Liver (tissue), 9 donors: ENCODE data around the gene TENM3. TPM values are rescaled to one million over a fixed set of nuclear protein-coding genes. Genes with fewer than 3 reads are reported as not detected.

Experiments
- DNase-seq: peaks from one replicate; pipeline ENCODE4 v3.0.0-alpha.2; 2017; ENCODE audit warnings: low spot score
- H3K27ac ChIP-seq, 2 donors: one replicate each; pipeline ENCODE4 v1.7.0; 2013; ENCODE audit warnings: inconsistent platforms in 2 of 2, low read length in 2 of 2, control low read depth in 1 of 2, low read depth in 1 of 2, mild to moderate bottlenecking in 1 of 2
- H3K27me3 ChIP-seq, 4 donors: one replicate each; pipeline versions ENCODE4 v1.6.1 to v1.7.0; 2013; ENCODE audit warnings: low read length in 3 of 4, inconsistent platforms in 1 of 4, mild to moderate bottlenecking in 1 of 4, moderate library complexity in 1 of 4; ENCODE audit not compliant: control insufficient read depth in 4 of 4, insufficient read depth in 4 of 4
- H3K36me3 ChIP-seq, 4 donors: one replicate each; pipeline versions ENCODE4 v1.6.1 to v1.7.0; 2013; ENCODE audit warnings: low read length in 3 of 4, mild to moderate bottlenecking in 3 of 4, low read depth in 1 of 4, moderate library complexity in 1 of 4; ENCODE audit not compliant: control insufficient read depth in 4 of 4, insufficient read depth in 3 of 4
- H3K4me1 ChIP-seq, 4 donors: one replicate each; pipeline versions ENCODE4 v1.6.1 to v1.7.0; 2013; ENCODE audit warnings: low read length in 3 of 4, mild to moderate bottlenecking in 3 of 4, moderate library complexity in 1 of 4; ENCODE audit not compliant: control insufficient read depth in 4 of 4, insufficient read depth in 4 of 4
- H3K4me3 ChIP-seq, 3 donors: one replicate each; pipeline versions ENCODE4 v1.6.1 to v1.7.0; 2013; ENCODE audit warnings: low read length in 3 of 3, control low read depth in 1 of 3, low read depth in 1 of 3, mild to moderate bottlenecking in 1 of 3
- H3K9ac ChIP-seq, 2 donors: one replicate each; pipeline ENCODE4 v1.7.0; 2013; ENCODE audit warnings: low read length in 2 of 2, mild to moderate bottlenecking in 2 of 2, moderate library complexity in 2 of 2, control low read depth in 1 of 2, low read depth in 1 of 2
- H3K9me3 ChIP-seq, 4 donors: one replicate each; pipeline versions ENCODE4 v1.6.1 to v1.7.0; 2013; ENCODE audit warnings: low read length in 3 of 4; ENCODE audit not compliant: control insufficient read depth in 4 of 4
- EGR1 ChIP-seq, 2 donors: IDR thresholded peaks; 2 replicates each; pipeline ENCODE4 v1.6.1; 2016 to 2018; ENCODE audit warnings: antibody characterized with exemption in 2 of 2, low read depth in 2 of 2
- FOXA1 ChIP-seq: IDR thresholded peaks from 2 replicates; pipeline ENCODE4 v1.6.1; 2016; ENCODE audit warnings: antibody characterized with exemption
- FOXA2 ChIP-seq: IDR thresholded peaks from 2 replicates; pipeline ENCODE4 v1.6.1; 2016; ENCODE audit warnings: antibody characterized with exemption
- GABPA ChIP-seq, 2 donors: IDR thresholded peaks in 1 of 2; conservative IDR thresholded peaks in 1 of 2; 2 replicates each; pipeline ENCODE4 v1.6.1; 2016; ENCODE audit warnings: antibody characterized with exemption in 2 of 2, mild to moderate bottlenecking in 1 of 2, moderate library complexity in 1 of 2
- HNF4A ChIP-seq, 2 donors: conservative IDR thresholded peaks; 2 replicates each; pipeline ENCODE4 v1.6.1; 2016; ENCODE audit warnings: antibody characterized with exemption in 2 of 2, mild to moderate bottlenecking in 2 of 2
- HNF4G ChIP-seq: IDR thresholded peaks from 2 replicates; pipeline ENCODE4 v1.6.1; 2016; ENCODE audit warnings: antibody characterized with exemption
- JUND ChIP-seq, 2 donors: IDR thresholded peaks; 2 replicates each; pipeline ENCODE4 v1.6.1; 2016; ENCODE audit warnings: antibody characterized with exemption in 2 of 2
- NR2F2 ChIP-seq: IDR thresholded peaks from 2 replicates; pipeline ENCODE4 v1.6.1; 2016; ENCODE audit warnings: antibody characterized with exemption
- RAD21 ChIP-seq, 2 donors: IDR thresholded peaks; 2 replicates each; pipeline ENCODE4 v1.6.1; 2016; ENCODE audit warnings: antibody characterized with exemption in 2 of 2, mild to moderate bottlenecking in 2 of 2
- RXRA ChIP-seq, 2 donors: IDR thresholded peaks; 2 replicates each; pipeline ENCODE4 v1.6.1; 2017 to 2018; ENCODE audit warnings: antibody characterized with exemption in 2 of 2, mild to moderate bottlenecking in 1 of 2
- SP1 ChIP-seq: IDR thresholded peaks from 2 replicates; pipeline ENCODE4 v1.6.1; 2018; ENCODE audit warnings: antibody characterized with exemption, mild to moderate bottlenecking
- TAF1 ChIP-seq: conservative IDR thresholded peaks from 2 replicates; pipeline ENCODE4 v1.6.1; 2016; ENCODE audit warnings: antibody characterized with exemption, mild to moderate bottlenecking
- YY1 ChIP-seq: IDR thresholded peaks from 2 replicates; pipeline ENCODE4 v1.6.1; 2016; ENCODE audit warnings: antibody characterized with exemption, mild to moderate bottlenecking
- WGBS: extraction: QIAGEN DNeasy Blood & Tissue Kit; methylation state at CpG from one replicate; pipeline ENCODE4 v1.1.7; 2013; 5-methylcytosine and 5-hydroxymethylcytosine counted together
- polyA plus RNA-seq, 2 donors: library from polyadenylated mRNA; stranded (reverse) in 1 of 2; unstranded in 1 of 2; fragments of 200-250 nt in 1 of 2; fragments of >200 nt in 1 of 2; fragmentation: Nextera tagmentation in 1 of 2; extraction: Ambion mirVana in 1 of 2; gene quantifications; one replicate each; pipeline versions ENCODE4 v1.2.1 to v1.2.3, GENCODE V29; 2013 to 2015
- total RNA-seq, 2 donors: library from RNA; depleted of rRNA; stranded (reverse); fragments of >200 nt; gene quantifications; one replicate each; pipeline ENCODE4 v1.2.3, GENCODE V29; 2014
- TF ChIP-seq, protein P1 (sequence below): IDR thresholded peaks from 2 replicates; pipeline ENCODE4 v1.6.1; 2016; ENCODE audit warnings: antibody characterized with exemption, mild to moderate bottlenecking
- TF ChIP-seq, protein P2 (sequence below): fragments of 150-350 bp; IDR thresholded peaks from 2 replicates; pipeline ENCODE4 v1.5.1; 2017; ENCODE audit warnings: improper control_type of control experiment, low read depth, low read length; ENCODE audit not compliant: missing input control
- TF ChIP-seq, protein P3 (sequence below): IDR thresholded peaks from 2 replicates; pipeline ENCODE4 v1.6.1; 2016; ENCODE audit warnings: antibody characterized with exemption
- TF ChIP-seq, protein P4 (sequence below): IDR thresholded peaks from 2 replicates; pipeline ENCODE4 v1.6.1; 2016; ENCODE audit warnings: antibody characterized with exemption
- TF ChIP-seq, protein P5 (sequence below): IDR thresholded peaks from 2 replicates; pipeline ENCODE4 v1.6.1; 2016; ENCODE audit warnings: antibody characterized with exemption
- donor health status: healthy.
- donor health status: healthy.
- donor health status: healthy.
- donor health status: healthy.
- donor health status: healthy.

The TENM3 gene
- total and polyA plus RNA-seq, 4 donors = 0.32 to 16.8 (median 0.70) TPM

DNA sequence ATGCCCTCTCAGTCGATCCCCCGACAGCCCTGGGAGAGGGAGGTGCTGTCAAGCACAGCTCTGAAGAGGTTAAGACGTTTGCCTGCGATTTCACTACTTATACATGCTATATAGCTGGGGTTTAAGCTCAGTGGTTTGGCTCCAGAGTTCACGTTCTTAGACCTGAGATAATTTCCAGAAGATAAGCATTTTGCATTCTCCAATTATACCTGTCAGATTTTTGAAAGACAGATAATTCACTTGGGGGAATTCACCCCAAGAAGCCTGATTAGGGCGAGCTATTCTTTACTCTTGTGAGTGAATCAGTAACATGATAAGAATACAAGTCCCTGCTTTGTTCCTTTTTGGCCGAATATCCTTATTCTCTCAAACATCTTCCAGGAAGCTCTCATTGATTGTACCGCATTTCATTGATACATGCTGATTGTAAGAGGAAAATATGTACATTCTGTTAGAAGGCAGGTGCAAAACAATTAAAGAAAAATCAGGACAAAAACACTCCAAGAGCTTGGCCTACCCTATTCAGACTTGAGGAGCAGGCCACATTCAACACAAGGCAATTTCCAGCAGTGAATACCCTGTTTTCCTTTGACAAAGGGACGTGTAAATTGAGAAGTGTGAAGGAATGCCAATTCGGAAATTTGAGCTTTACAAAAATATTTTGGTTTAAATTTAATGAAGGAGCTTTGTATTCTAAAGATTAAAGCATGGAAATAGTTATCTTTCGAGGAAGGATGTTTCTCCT, 30.2 kb downstream of the TENM3 start (continued):
- TF ChIP-seq, protein P1, sequence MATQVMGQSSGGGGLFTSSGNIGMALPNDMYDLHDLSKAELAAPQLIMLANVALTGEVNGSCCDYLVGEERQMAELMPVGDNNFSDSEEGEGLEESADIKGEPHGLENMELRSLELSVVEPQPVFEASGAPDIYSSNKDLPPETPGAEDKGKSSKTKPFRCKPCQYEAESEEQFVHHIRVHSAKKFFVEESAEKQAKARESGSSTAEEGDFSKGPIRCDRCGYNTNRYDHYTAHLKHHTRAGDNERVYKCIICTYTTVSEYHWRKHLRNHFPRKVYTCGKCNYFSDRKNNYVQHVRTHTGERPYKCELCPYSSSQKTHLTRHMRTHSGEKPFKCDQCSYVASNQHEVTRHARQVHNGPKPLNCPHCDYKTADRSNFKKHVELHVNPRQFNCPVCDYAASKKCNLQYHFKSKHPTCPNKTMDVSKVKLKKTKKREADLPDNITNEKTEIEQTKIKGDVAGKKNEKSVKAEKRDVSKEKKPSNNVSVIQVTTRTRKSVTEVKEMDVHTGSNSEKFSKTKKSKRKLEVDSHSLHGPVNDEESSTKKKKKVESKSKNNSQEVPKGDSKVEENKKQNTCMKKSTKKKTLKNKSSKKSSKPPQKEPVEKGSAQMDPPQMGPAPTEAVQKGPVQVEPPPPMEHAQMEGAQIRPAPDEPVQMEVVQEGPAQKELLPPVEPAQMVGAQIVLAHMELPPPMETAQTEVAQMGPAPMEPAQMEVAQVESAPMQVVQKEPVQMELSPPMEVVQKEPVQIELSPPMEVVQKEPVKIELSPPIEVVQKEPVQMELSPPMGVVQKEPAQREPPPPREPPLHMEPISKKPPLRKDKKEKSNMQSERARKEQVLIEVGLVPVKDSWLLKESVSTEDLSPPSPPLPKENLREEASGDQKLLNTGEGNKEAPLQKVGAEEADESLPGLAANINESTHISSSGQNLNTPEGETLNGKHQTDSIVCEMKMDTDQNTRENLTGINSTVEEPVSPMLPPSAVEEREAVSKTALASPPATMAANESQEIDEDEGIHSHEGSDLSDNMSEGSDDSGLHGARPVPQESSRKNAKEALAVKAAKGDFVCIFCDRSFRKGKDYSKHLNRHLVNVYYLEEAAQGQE = no peak
- TF ChIP-seq FOXA2 = no peak
- TF ChIP-seq GABPA (IDR thresholded peaks at IDR 0.05 in 1 of 2, conservative IDR thresholded peaks at IDR 0.05 in 1 of 2) = no peak
- TF ChIP-seq SP1 = no peak
- no peak for TF ChIP-seq YY1
- no peak for TF ChIP-seq EGR1 (IDR thresholded peaks at IDR 0.05; ENCODE audit: low read depth in 2 of 2)
- no peak for TF ChIP-seq HNF4G

DNA sequence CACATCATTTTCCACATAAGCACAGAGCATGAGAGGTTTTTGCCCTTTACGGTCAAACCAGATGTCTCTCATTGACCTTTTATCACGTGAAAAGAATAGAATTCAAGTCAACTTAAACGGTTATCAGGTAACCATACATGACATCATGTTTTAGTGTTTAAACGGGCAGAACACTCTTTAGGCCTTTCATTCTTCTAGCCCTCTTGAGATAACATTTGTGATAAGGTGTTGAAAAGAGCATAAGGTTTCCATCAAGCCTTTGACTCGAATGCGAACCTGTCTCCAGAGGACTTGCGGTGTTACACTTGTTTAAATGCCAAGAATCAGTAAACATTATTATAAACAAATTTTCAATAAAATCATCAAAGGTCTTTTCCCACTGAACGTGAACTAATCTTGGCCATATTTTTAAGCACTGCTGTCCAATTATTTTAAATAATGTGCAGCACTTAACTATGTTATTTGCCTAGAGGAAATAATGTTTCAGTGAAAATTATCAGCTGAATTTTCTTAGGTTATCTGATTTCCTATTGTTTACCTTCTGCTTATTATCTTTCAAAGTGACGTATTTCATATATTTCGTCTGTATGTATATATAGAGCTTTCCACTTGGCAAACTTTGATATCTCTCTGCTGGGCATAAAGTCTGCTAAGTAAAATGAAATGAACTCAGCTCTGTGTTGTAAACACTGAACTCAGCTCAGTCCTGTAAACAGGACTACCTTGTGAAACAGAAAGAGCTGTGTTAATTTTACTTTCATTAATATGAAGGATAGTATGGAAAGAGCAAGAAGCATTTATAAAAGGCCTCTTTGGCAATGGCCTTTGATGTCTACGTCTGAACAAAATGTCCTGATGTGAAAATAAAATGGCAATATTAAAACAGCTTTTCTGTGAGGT, 33.3 kb downstream of the TENM3 start:
- H3K36me3 ChIP-seq = no peaks in the 10 kb centered on the region
- no peak overlapping the region for H3K9ac ChIP-seq
- H3K27me3 ChIP-seq = peaks cover 0 to 4% (median 0%) of the 10 kb centered on the region in 4 donors
- H3K4me3 ChIP-seq = no peak overlapping the region
- TF ChIP-seq FOXA1 (no peak), HNF4A (conservative IDR thresholded peaks at IDR 0.05) (no peak), SP1 (no peak), EGR1 (IDR thresholded peaks at IDR 0.05; ENCODE audit: low read depth in 2 of 2) (no peak), FOXA2 (no peak), GABPA (IDR thresholded peaks at IDR 0.05 in 1 of 2, conservative IDR thresholded peaks at IDR 0.05 in 1 of 2) (no peak), NR2F2 (no peak), JUND (IDR thresholded peaks at IDR 0.05) (no peak), RAD21 (IDR thresholded peaks at IDR 0.05) (no peak), HNF4G (no peak), YY1 (no peak), TAF1 (no peak), RXRA (IDR thresholded peaks at IDR 0.05) (no peak)
- TF ChIP-seq, protein P2, sequence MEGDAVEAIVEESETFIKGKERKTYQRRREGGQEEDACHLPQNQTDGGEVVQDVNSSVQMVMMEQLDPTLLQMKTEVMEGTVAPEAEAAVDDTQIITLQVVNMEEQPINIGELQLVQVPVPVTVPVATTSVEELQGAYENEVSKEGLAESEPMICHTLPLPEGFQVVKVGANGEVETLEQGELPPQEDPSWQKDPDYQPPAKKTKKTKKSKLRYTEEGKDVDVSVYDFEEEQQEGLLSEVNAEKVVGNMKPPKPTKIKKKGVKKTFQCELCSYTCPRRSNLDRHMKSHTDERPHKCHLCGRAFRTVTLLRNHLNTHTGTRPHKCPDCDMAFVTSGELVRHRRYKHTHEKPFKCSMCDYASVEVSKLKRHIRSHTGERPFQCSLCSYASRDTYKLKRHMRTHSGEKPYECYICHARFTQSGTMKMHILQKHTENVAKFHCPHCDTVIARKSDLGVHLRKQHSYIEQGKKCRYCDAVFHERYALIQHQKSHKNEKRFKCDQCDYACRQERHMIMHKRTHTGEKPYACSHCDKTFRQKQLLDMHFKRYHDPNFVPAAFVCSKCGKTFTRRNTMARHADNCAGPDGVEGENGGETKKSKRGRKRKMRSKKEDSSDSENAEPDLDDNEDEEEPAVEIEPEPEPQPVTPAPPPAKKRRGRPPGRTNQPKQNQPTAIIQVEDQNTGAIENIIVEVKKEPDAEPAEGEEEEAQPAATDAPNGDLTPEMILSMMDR = no peak
- TF ChIP-seq, protein P1 = no peak
- TF ChIP-seq, protein P3, sequence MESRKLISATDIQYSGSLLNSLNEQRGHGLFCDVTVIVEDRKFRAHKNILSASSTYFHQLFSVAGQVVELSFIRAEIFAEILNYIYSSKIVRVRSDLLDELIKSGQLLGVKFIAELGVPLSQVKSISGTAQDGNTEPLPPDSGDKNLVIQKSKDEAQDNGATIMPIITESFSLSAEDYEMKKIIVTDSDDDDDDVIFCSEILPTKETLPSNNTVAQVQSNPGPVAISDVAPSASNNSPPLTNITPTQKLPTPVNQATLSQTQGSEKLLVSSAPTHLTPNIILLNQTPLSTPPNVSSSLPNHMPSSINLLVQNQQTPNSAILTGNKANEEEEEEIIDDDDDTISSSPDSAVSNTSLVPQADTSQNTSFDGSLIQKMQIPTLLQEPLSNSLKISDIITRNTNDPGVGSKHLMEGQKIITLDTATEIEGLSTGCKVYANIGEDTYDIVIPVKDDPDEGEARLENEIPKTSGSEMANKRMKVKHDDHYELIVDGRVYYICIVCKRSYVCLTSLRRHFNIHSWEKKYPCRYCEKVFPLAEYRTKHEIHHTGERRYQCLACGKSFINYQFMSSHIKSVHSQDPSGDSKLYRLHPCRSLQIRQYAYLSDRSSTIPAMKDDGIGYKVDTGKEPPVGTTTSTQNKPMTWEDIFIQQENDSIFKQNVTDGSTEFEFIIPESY = no peak
- TF ChIP-seq, protein P4, sequence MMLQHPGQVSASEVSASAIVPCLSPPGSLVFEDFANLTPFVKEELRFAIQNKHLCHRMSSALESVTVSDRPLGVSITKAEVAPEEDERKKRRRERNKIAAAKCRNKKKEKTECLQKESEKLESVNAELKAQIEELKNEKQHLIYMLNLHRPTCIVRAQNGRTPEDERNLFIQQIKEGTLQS = no peak
- TF ChIP-seq, protein P5, sequence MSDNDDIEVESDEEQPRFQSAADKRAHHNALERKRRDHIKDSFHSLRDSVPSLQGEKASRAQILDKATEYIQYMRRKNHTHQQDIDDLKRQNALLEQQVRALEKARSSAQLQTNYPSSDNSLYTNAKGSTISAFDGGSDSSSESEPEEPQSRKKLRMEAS = no peak
- H3K27ac ChIP-seq = no peak overlapping the region
- no peaks in the 10 kb centered on the region for H3K9me3 ChIP-seq
- no peaks in the 10 kb centered on the region for H3K4me1 ChIP-seq
- DNase-seq = no peak
- 59% methylated on average over 11 of the region's 11 CpGs for WGBS
